AG08396 (cell line): Measurements from ENCODE around the gene KCNH1.

Source experiments
- DNase-seq: peaks from one replicate; pipeline ENCODE4 v3.0.0; 2012; ENCODE audit warnings: low spot score, mixed read lengths

KCNH1 gene

DNA sequence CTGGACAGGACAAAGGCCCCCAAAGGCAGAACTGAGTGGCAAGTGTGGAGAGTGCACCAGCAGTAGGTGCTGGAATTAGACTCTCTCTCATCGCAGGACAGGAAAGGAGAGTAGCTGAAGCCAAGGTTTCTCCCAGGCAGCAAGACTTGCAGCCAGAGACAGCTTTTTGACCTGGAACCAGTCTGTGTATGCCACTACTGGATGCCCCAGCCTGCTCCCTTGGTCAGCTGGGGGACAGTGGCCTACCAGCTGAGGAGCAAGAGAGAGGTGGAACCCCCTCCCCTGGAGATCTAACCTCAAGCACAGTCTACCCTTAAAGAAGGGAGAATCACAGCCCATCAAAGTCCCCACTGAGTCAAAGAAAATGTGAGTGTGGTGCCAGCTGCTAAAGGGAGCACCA is 375.7 kb downstream of the KCNH1 start:
- no peak for DNase-seq

- DNase-seq = no peak
These were observed 376.3 kb downstream of the KCNH1 start for GRCh38 chr1:210757677-210758076.

- no peak for DNase-seq
These were observed 377.8 kb downstream of the KCNH1 start for GRCh38 chr1:210755991-210756659.

- DNase-seq = no peak
These were observed 378.9 kb downstream of the KCNH1 start for GRCh38 chr1:210754878-210755665.

GRCh38 chr1:210751911-210752310 is 382.0 kb downstream of the KCNH1 start:
- no peak for DNase-seq

DNA sequence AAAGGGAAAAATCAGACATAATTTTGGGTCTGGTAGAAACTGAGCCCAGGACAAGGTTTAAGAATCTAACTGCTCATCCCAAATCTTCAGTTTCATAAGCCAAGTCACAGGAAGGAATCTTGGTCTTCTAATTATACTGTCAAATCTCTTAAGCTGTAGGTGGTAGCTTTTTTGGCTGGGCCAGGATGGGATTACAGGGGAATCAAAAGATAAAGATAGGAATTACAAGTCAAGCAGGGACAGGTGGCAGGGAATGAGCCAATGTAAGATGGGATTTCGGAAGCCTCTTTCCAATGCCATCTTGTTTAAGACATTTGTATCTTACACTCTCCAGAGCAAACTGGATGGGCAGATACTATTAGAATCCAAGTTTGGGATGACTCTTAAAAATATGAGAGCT is 383.5 kb downstream of the KCNH1 start:
- DNase-seq = no peak

- no peak for DNase-seq
These were observed 385.2 kb downstream of the KCNH1 start for GRCh38 chr1:210748796-210749195.

DNA sequence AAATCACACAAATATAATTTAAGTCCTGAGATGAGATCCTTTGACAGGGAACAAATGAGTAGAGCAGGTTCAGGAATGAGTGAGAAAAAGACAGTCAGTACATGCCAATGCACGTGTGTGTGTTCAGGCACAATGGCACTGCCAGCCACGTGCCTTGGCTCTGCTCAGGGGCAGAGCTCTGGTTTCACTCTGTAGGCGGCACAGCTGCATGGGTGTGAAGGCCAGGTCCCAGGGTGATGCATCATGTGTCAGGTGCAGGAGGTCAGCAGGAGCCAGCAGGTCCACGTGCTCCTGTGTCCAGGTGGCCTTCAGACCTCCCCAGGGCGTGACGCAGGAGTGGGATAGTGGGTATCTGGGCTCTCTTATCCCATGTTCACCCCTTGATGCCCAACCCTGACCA is 386.1 kb downstream of the KCNH1 start:
- DNase-seq = no peak

- no peak for DNase-seq
These were observed 386.8 kb downstream of the KCNH1 start for GRCh38 chr1:210747112-210747511.

DNA sequence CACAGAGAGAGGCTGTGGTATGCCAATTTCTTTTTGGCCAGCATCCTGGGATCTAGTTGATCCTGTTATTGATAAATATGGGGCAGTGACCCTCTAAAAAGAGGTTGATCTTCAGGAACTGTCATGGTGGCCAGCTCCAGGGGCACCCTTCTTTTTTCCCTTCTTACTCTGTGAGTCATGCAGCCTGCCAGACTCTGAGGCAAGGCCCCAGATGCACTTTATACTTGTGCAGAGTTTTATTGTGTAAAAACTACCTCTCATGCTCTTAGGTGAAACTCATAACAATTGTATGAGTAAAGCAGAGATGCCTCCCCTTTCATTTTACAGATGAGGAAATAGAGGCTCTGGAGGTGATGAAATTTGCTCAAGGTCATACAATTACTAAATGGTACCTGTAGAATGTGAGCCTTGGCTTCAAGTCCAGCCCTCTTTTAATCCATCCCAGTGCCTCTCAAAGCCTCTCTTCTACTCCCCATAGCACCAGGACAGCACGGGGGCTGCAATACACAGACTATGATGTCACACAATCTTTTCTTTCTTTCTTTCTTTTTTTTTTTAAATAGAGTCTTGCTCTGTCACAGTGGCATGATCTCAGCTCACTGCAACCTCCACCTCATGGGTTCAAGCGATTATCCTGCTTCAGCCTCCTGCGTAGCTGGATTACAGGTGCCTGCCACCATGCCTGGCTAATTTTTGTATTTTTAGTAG is 387.8 kb downstream of the KCNH1 start:
- DNase-seq = no peak

DNA sequence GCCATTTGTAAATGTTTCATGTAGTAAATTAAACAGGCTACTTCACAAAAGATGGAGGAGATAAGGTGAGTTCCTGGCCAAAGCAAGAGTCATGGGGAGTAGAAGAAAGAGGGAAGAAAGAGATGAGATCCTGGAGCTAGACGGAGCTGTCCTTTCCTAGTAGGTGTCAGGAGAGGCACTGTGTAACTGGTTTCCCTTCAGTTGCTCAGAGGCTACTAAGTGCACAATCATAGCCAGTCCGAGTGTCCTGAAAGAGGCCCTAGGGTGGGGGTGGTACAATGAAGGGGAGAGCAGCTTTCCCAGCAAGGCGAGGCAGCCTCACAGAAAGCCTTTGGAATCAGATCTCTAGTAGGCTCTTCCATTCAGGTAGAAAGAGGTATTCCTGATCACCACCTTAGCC is 390.9 kb downstream of the KCNH1 start:
- DNase-seq = no peak

DNA sequence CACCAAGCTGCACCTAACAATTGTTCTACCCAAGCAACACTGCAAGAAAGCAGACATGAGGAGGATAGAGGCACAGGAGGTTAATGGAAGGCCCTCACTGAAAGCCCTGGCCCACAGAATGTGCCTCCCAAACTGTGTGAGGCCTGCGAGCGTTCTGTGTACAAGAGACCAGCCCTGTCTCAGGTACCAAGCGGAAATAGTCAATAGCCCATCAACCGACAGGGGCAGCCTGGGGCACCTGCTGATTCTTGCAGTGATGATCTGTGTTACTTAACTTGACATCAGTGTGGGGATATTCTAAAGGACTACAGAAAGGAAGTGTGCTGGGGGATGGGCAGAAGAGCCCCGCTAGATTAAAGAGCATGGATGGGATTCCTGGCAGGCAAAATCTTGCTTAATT is 392.4 kb downstream of the KCNH1 start:
- DNase-seq = no peak

DNA sequence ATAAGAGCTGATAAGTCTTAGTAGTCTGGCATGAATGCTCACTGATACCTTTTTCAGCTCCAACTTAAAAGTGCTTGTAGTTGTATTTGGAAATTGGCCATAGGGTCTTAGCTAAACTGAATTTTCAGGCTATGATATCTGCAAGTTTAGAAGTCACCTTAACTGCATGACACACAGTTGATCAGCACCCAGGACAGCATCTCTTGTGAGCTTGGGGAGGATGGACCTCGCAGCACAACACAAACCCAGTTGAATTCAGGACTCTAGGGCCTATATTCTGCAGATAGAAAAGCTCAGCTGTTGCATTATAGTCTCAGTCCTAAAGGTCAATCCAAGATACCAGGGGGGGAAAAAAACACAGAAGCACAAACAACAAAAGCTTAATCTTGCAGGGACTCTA is 394.3 kb downstream of the KCNH1 start:
- no peak for DNase-seq

GRCh38 chr1:210738256-210738655 is 395.7 kb downstream of the KCNH1 start:
- no peak for DNase-seq

GRCh38 chr1:210736713-210737112 is 397.2 kb downstream of the KCNH1 start:
- no peak for DNase-seq

DNA sequence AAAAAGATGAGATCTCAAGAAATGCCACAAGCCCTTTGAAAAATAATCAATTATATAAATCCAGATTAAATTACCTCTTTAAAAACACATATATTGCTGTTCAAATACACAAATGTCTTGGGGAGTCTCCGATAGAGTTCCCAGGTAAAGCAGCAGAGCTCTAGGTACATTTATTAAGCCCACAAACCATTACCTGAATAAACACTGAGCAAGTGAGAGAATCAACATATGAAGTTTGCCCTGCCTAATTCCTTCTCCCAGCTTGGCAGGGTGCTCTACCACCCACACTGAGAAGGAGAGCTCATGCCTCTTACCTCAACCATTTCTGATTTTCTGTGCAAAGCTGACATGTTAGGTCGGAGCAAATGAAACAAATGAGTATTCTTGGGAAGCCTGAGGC is 402.4 kb downstream of the KCNH1 start:
- DNase-seq = no peak

DNA sequence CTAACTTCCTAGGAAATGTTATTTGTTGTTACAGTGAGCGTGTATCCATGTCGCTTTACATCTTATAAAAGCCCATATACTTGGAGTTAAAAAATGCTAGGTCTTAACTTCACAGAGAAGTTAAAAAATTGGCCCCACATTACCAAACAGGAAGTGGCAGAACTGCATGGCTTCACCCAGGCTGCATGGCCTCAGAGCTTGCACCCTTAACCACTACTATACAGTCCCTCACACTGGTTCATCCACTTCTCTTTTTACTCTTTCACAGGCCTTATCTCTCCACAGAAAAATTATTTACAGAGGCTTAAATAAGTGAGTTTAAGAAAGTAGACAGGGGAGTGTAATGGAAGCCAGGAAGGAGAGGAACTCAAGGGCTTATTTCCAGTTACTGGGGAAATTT is 402.8 kb downstream of the KCNH1 start:
- DNase-seq = no peak

DNA sequence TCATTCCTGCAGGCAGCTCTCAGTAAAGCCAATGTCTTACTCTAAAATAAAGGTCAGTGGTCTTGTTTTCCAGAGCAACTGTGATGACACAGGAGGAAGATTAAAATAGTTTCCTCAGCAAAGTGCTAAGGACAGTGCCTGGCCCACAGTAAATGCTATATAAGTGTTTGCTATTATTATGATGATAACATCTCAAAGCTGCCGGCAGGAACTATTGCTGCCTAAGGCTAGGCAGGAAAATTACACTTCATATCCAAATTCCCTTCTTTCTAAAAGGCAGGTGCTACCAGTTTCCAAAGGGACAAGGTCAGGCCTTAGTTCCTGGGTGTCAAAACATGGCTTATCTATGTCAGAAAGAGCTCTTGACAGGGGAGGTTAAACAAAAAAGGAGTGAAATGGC is 403.9 kb downstream of the KCNH1 start:
- DNase-seq = no peak

GRCh38 chr1:210728437-210729149 is 405.4 kb downstream of the KCNH1 start:
- DNase-seq = no peak

- no peak for DNase-seq
These were observed 406.2 kb downstream of the KCNH1 start for GRCh38 chr1:210727709-210728108.

DNA sequence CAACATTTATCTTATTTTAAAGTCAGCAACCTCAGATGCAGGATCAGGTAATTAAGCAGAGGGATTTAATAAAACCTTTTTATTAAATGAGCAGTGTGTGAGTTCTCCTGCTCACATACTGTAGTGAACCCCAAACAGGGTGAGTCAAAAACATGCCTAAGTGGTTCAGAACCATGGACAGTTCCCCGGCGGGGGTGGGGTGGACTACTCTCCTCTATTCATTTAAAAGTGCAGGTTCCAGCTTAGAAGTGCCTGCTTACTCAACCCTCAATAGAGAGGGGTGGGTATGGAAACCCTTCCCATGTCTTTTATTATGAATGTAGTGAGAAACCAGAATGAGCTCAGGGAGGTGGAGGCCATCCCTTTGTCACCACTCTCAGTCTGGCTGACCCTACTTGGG is 407.3 kb downstream of the KCNH1 start:
- DNase-seq = no peak

GRCh38 chr1:210724768-210725167 is 409.2 kb downstream of the KCNH1 start:
- no peak for DNase-seq

DNA sequence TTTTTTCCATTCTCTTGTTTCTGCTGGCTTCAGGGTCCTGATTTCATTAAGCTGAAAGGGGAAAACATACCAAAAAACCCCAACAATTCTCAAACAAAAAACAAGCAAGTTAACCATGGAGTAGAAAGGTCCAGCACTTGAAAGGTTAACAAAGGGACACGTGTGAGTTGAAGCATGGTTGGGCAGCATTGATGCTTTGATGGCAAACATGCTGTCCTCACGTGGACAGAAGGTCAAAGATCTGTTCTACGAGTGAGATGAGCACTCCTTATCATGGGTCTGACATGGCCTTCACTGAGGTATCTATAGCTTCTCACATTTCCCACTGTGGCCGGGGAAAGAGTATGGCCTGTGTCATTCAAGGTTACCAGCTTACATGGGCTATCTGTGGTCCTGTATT is 410.3 kb downstream of the KCNH1 start:
- no peak for DNase-seq
